Ecto neural progenitor cell (in vitro differentiated cells): ENCODE data around the gene KATNAL1.
"Not testable (repeated sequence)": the region's sequence is repeated elsewhere in the genome, so short reads cannot be mapped to it uniquely, and the experiment has no call there.

ENCODE experiments used
- DNase-seq: peaks from one replicate; pipeline ENCODE4 v3.0.0-alpha.2; 2018; ENCODE audit warnings: low spot score

The KATNAL1 gene

GRCh38 chr13:30211745-30212144 is 95.6 kb downstream of the KATNAL1 start:
- DNase-seq = no peak

DNA sequence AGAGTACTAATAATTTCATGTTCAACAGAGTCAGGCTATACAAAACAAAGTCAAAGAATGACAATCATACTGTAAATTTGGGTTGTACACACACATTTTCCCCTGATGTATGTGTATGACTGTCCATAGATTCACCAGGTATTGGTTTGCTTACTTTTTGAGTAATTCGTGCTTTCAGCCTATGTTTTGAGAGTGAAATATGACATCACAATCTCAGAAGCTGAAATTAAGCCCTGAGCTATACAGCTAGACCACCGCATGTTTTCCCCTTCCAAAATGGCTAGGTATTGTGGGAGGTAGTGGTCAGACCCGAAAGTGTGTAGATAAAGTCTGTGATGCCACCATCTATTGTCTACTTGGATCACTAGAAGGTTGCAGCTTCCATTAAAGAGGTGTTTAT is 102.8 kb downstream of the KATNAL1 start:
- no peak for DNase-seq

- DNase-seq = peak; percentile 56
Observed at GRCh38 chr13:30196025-30196424, 111.3 kb downstream of the KATNAL1 start.

DNA sequence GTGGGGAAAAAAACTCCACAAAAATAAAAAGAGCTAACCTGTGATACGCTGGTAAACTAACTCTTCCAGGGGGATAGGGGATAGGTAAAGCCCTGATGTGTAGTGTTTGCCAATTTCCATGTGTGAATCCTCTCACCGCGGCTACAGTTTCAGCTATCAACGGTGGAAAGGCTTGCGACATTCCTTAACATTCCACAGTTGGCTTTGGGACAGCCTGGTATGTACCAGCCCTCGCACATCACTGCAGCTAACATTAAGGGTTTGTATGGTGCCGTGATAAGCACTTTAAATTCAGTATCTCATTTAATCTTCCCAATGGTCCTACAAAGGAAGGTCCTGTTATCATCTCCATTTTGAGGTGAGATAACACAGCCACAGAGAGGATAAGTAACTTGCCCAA is 112.4 kb downstream of the KATNAL1 start:
- no peak for DNase-seq

GRCh38 chr13:30193279-30194234 is 113.8 kb downstream of the KATNAL1 start:
- no peak for DNase-seq

DNA sequence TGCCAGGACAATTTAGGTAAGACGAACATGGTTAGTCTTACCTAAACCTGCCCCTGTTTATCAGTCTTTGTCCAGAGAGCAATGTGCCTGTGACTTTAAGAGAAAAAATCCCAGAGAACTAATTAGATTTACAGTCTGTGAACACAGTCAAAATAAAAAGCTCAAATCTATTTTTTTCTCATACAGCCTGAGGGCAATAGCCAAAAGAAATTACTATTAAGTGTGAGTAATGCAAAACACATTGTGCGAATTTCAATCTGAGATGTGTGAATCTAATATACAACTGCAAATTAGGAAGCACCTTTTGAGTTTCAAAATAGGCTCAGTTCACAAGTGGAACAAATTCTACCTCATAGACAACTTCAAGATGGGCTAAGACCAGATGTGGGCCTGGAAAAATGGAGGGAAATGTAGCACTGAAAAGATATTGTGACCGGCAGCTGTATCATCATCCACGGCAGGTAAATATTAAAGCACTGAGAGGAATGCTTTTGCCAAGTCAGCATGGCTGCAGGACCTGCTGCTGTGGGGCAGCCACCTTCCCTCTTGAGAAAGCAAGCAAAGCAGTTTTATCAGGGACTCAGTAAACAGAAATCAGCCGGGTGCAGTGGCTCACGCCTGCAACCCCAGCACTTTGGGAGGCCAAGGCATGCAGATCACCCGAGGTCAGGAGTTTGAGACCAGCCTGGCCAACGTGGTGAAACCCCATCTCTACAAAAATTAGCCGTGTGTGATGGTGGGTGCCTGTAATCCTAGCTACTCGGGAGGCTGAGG is 114.8 kb downstream of the KATNAL1 start:
- DNase-seq = no peak

DNA sequence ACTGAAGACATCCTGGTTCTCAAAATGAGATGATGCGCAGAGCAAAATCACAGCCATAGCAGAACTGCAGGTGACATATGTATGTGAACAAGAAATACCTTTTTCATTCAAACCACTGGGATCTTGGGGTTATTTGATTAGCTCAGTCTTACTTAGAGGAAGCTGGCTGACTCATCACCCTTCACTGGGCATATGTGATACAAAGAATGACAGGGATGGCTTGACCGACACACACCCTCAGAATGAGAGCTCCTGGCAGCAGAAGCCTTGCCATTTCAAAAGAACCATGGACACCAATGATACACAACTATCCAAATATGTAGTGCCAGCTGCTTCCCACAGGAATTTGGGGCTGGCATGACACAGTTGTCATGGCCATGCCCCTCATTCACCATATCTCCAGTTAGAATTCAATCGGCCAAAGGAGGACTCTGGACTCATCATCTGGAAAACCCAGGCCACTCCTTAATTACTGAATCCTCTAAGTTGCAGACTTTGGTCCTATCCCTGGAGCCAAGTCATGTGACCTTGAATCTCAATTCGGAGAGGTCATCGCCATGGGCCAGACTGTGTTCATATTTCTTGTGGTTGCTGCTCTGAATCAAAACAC is 115.8 kb downstream of the KATNAL1 start:
- DNase-seq = no peak

DNA sequence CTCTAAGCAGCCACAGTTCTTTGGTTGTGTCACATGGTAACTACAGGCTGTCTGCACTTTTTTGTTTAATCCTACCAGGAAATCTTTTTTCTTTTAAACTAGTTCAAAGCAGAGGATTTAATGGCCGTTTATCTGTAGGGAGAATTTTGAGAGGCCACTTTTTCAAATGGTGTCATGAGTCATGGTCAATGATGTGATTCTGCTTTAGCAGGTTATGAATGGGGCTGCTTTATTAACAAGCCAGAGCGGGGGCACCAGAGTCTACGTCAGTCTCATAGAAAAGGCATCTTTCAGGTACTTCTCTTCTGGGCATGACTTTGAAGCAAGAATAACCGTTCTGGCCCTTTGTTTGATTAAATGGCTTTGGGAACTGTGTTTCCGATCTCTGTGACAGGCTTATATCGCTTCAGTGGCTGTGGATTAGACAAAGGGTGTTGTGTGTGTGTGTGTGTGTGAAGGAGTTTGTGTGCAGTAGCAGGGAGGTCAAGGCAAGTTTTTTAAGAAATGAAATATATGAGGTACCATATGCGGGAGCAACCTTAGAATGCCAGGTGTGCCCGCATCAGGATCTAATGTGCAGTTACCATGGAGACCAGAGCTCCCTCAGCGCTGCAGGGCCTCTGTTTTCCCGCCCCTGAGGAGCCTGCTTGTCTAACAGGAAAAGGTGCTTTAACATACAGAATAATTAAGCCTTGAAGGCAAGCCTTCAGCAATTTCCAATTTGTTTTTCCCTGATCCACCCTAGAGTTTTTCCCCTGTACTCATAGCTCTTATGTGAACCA is 120.5 kb downstream of the KATNAL1 start:
- DNase-seq = no peak

GRCh38 chr13:30181888-30182651 is 125.3 kb downstream of the KATNAL1 start:
- no peak for DNase-seq

- no peak for DNase-seq
Observed at GRCh38 chr13:30179597-30180276, 127.6 kb downstream of the KATNAL1 start.

DNA sequence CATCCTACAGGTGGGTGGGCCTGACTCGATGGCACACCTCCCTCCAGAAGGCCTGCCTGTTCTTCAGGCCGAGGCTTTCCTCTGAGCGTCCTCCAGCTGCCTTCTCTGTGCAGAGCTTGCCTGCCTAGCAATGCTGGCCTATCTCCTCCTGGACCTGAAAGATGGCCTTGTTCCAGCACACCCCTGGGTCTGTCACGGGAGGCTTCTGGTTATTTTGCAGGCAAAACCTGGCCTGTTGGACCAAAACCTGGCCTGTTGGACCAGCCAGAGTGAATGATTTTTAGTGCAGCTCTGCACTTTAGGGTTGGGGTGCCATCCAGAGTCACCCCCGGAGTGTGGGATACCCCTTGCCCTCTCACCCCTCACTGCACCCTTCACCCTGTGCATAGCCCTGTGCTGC is 128.4 kb downstream of the KATNAL1 start:
- DNase-seq = no peak

- no peak for DNase-seq
Observed at GRCh38 chr13:30175166-30175565, 132.2 kb downstream of the KATNAL1 start.

DNA sequence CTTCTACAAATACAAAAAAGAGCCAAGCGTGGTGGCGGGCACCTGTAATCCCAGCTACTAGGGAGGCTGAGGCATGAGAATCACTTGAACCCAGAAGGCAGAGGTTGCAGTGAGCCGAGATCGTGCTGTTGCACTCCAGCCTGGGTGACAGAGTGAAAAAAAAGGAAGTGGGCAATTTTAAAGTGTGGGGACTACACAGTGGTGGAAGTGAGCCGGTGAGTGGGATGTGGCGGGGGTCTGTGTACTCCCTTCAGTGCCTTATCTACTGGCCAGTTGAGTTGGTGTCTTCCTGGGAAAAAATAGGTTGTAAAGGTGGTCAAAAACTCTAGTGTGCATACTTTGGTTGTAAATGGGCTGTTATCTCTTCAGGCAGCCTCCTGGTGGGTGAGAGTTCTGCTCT is 133.1 kb downstream of the KATNAL1 start:
- not testable (repeated sequence) for DNase-seq

- no peak for DNase-seq
Observed at GRCh38 chr13:30173303-30173610, 134.1 kb downstream of the KATNAL1 start.

GRCh38 chr13:30172593-30173302 is 134.6 kb downstream of the KATNAL1 start:
- no peak for DNase-seq

- no peak for DNase-seq
Observed at GRCh38 chr13:30170569-30170968, 136.8 kb downstream of the KATNAL1 start.

DNA sequence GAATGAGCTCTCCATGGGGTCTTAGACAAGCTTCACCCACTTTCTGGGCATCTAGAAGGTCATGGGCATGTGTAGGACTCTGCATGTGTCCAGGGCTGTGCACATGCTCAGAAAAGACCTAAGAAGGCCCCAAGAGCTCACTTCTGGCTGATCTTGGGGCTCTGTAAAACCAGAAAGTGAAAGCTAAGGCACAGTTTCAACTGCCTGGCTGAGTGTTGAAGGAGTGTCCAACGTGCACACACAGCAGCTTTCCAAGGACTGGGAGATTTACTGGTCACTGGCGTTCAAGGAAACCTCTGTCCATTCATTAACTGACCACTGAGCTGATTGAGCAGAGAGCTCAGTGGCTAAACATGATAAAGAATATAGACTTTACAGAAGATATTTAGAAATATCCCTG is 137.9 kb downstream of the KATNAL1 start:
- no peak for DNase-seq

DNA sequence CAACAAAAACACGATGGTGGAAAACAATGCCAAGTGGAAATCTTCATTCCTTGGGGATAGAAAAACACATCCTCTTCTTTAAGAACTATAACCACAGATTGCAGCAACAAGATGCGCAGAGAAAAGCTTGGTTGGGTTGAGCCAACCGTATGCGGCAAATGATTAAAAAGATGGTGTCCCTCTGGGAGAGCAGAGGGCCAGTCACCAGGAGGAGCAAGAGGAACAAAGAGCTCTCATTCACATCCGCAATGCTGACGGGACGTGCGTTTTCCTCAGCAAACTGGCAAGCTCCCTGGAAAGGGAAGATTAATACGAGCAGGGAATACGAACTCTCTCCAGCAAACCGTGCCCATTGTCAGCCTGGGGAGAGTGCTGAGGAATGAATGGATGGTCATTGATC is 141.6 kb downstream of the KATNAL1 start:
- no peak for DNase-seq

GRCh38 chr13:30165071-30165470 is 142.3 kb downstream of the KATNAL1 start:
- DNase-seq = no peak

GRCh38 chr13:30164146-30164545 is 143.2 kb downstream of the KATNAL1 start:
- DNase-seq = no peak
